ENCODE results near the gene TUBB4A.

TUBB4A gene

GRCh38 chr19:6465006-6465405 lies 37.1 kb downstream of the TUBB4A start:
- H3K9ac ChIP-seq (ENCODE audit: low read depth, low read length), result no peak overlapping the region

DNA sequence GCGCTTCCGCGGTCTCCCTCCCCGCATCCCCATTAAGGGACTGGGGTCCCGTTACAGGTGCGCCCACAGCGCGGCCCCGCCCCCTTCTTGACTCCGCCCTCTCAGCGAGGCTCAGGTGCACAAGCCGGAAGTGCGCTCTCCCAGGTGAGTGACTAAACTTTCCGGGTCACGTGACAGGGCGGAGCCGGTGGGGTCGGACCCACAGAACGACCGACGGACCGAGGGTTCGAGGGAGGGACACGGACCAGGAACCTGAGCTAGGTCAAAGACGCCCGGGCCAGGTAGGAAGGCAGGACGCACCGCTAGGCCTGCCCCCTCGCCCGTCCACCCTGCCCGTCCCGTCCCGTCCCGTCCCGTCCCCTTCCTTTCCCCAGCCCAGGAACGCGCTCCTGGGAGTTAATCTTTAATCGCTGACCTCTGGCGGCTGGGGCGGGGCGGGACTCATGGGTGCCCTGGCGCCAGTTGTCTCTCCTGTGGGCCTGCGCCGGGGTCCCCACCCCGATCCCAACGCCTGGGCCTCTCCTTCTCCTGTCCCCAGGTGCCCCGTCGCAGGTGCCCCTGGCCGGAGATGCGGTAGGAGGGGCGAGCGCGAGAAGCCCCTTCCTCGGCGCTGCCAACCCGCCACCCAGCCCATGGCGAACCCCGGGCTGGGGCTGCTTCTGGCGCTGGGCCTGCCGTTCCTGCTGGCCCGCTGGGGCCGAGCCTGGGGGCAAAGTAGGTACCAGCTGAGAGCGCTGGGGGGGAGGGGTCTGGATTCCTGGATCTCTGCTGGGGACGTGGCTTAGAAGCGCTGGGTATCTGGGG lies 37.8 kb downstream of the TUBB4A start, which contains the start of gene CRB3:
CRB3 (plus strand) TSS at position 202 of the 804 bp plus-strand sequence; CDS start at position 633, 431 bp downstream.
- ATAC-seq (ENCODE audit: insufficient read depth, low read depth) (no peak), DNase-seq (no peak)
- H2AFZ ChIP-seq (ENCODE audit: low read depth, low read length), result no peak within 1 kb of the TSS
- no peaks in the 10 kb centered on the region for H3K9me3 ChIP-seq (ENCODE audit: insufficient read depth, low read length, severe bottlenecking)
- no peaks in the 10 kb centered on the region for H3K27me3 ChIP-seq (ENCODE audit: insufficient read depth, low read length, poor library complexity)
- H4K20me1 ChIP-seq (ENCODE audit: insufficient read depth, low read length), result no peaks in the 10 kb centered on the region
- H3K36me3 ChIP-seq (ENCODE audit: insufficient read depth, low read length), result 0 out of 2 replicates have a peak, but pooled peaks cover 4% of the 10 kb centered on the region
- no peaks in the 10 kb centered on the region for H3K79me2 ChIP-seq (ENCODE audit: insufficient read depth, low read length)
- H3K4me3 ChIP-seq (ENCODE audit: low read depth in 1 of 2, low read length in 2 of 2), result no peak within 1 kb of the TSS
- no peak within 1 kb of the TSS for H3K4me2 ChIP-seq (ENCODE audit: insufficient read depth, low read length)
- TF ChIP-seq EZH2 (IDR thresholded peaks at IDR 0.05; ENCODE audit: borderline replicate concordance, low read depth, low read length, severe bottlenecking), result no peak
- TF ChIP-seq CTCF (IDR thresholded peaks at IDR 0.05; ENCODE audit: borderline replicate concordance, extremely low read depth, low read length, poor library complexity, severe bottlenecking), result no peak
- H3K27ac ChIP-seq (ENCODE audit: low read length), result no peak within 1 kb of the TSS
- H3K9ac ChIP-seq (ENCODE audit: low read depth, low read length), result no peak within 1 kb of the TSS
- peaks cover 11% of the 10 kb centered on the region for H3K4me1 ChIP-seq (ENCODE audit: insufficient read depth, low read length)

More at GRCh38 chr19:6465006-6465405, 37.1 kb downstream of the TUBB4A start:
- peaks cover 4% of the 10 kb centered on the region; the same call in 1 of the 2 replicates for H3K36me3 ChIP-seq (ENCODE audit: insufficient read depth, low read length)
- H3K4me1 ChIP-seq (ENCODE audit: insufficient read depth, low read length), result peaks cover 8% of the 10 kb centered on the region
- no peak overlapping the region for H3K4me2 ChIP-seq (ENCODE audit: insufficient read depth, low read length)
- no peak overlapping the region for H3K27ac ChIP-seq (ENCODE audit: low read length)
- H3K79me2 ChIP-seq (ENCODE audit: insufficient read depth, low read length), result no peaks in the 10 kb centered on the region
- no peak for TF ChIP-seq CTCF (IDR thresholded peaks at IDR 0.05; ENCODE audit: borderline replicate concordance, extremely low read depth, low read length, poor library complexity, severe bottlenecking)
- no peak for TF ChIP-seq EZH2 (IDR thresholded peaks at IDR 0.05; ENCODE audit: borderline replicate concordance, low read depth, low read length, severe bottlenecking)
- H3K27me3 ChIP-seq (ENCODE audit: insufficient read depth, low read length, poor library complexity), result no peaks in the 10 kb centered on the region
- H3K4me3 ChIP-seq (ENCODE audit: low read depth in 1 of 2, low read length in 2 of 2), result no peak overlapping the region
- H2AFZ ChIP-seq (ENCODE audit: low read depth, low read length), result no peak overlapping the region
- DNase-seq, result no peak
- no peak for ATAC-seq (ENCODE audit: insufficient read depth, low read depth)
- H4K20me1 ChIP-seq (ENCODE audit: insufficient read depth, low read length), result no peaks in the 10 kb centered on the region
- H3K9me3 ChIP-seq (ENCODE audit: insufficient read depth, low read length, severe bottlenecking), result no peaks in the 10 kb centered on the region

GRCh38 chr19:6460099-6460884 lies 41.8 kb downstream of the TUBB4A start:
- Histone ChIP-seq H3K27me3 (ENCODE audit: insufficient read depth, low read length, poor library complexity) (no peaks in the 10 kb centered on the region), H4K20me1 (ENCODE audit: insufficient read depth, low read length) (no peaks in the 10 kb centered on the region), H3K9me3 (ENCODE audit: insufficient read depth, low read length, severe bottlenecking) (no peaks in the 10 kb centered on the region), H3K27ac (ENCODE audit: low read length) (peak overlapping the region; percentile 89), H3K4me3 (ENCODE audit: low read depth in 1 of 2, low read length in 2 of 2) (peak overlapping the region; percentile 75 to 100; a peak in 3 of 4 replicates), H3K36me3 (ENCODE audit: insufficient read depth, low read length) (peaks cover 8% of the 10 kb centered on the region), H2AFZ (ENCODE audit: low read depth, low read length) (peak overlapping the region; percentile 99), H3K4me1 (ENCODE audit: insufficient read depth, low read length) (peaks cover 25% of the 10 kb centered on the region), H3K9ac (ENCODE audit: low read depth, low read length) (peak overlapping the region; percentile 71), H3K79me2 (ENCODE audit: insufficient read depth, low read length) (peaks cover 4% of the 10 kb centered on the region; the same call in 1 of the 2 replicates), H3K4me2 (ENCODE audit: insufficient read depth, low read length) (peak overlapping the region; percentile 100)
- ATAC-seq (ENCODE audit: insufficient read depth, low read depth) (peak; percentile 88), DNase-seq (peak; percentile 99)
- TF ChIP-seq CTCF (IDR thresholded peaks at IDR 0.05; ENCODE audit: borderline replicate concordance, extremely low read depth, low read length, poor library complexity, severe bottlenecking) (peak; percentile 79), EZH2 (IDR thresholded peaks at IDR 0.05; ENCODE audit: borderline replicate concordance, low read depth, low read length, severe bottlenecking) (no peak)

All from DND-41 (cell line).